Prostate gland (tissue), 2 donors: ENCODE data around the gene IL17RD.

Experiments
- POLR2AphosphoS5 ChIP-seq: sonication (generic); formaldehyde crosslinking; IDR thresholded peaks from one replicate; pipeline ENCODE4 v1.6.1; 2017; ENCODE audit warnings: antibody characterized with exemption
- TF ChIP-seq, protein P1 (sequence below), 4 experiments: fragments of 200-600 bp in 2 of 4; fragments of 450-650 bp in 2 of 4; sonication (generic) in 2 of 4; IDR thresholded peaks; 1 replicate in 3 of 4; 2 replicates in 1 of 4; pipeline ENCODE4 v1.5.1; 2016 to 2019; ENCODE audit warnings: antibody characterized with exemption in 4 of 4, mild to moderate bottlenecking in 2 of 4, moderate library complexity in 2 of 4

- TF ChIP-seq POLR2AphosphoS5 = no peak
- TF ChIP-seq, protein P1, sequence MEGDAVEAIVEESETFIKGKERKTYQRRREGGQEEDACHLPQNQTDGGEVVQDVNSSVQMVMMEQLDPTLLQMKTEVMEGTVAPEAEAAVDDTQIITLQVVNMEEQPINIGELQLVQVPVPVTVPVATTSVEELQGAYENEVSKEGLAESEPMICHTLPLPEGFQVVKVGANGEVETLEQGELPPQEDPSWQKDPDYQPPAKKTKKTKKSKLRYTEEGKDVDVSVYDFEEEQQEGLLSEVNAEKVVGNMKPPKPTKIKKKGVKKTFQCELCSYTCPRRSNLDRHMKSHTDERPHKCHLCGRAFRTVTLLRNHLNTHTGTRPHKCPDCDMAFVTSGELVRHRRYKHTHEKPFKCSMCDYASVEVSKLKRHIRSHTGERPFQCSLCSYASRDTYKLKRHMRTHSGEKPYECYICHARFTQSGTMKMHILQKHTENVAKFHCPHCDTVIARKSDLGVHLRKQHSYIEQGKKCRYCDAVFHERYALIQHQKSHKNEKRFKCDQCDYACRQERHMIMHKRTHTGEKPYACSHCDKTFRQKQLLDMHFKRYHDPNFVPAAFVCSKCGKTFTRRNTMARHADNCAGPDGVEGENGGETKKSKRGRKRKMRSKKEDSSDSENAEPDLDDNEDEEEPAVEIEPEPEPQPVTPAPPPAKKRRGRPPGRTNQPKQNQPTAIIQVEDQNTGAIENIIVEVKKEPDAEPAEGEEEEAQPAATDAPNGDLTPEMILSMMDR (IDR thresholded peaks at IDR 0.05) = no peak
Observed at GRCh38 chr3:57194641-57195040, 29.5 kb upstream of the IL17RD start.
